Measurements from ENCODE around the gene ACSM2A. TPM values are rescaled to one million over a fixed set of nuclear protein-coding genes. Genes with fewer than 3 reads are reported as not detected.
"Not testable (repeated sequence)": the region's sequence is repeated elsewhere in the genome, so short reads cannot be mapped to it uniquely, and the experiment has no call there.

The ACSM2A gene, protein sequence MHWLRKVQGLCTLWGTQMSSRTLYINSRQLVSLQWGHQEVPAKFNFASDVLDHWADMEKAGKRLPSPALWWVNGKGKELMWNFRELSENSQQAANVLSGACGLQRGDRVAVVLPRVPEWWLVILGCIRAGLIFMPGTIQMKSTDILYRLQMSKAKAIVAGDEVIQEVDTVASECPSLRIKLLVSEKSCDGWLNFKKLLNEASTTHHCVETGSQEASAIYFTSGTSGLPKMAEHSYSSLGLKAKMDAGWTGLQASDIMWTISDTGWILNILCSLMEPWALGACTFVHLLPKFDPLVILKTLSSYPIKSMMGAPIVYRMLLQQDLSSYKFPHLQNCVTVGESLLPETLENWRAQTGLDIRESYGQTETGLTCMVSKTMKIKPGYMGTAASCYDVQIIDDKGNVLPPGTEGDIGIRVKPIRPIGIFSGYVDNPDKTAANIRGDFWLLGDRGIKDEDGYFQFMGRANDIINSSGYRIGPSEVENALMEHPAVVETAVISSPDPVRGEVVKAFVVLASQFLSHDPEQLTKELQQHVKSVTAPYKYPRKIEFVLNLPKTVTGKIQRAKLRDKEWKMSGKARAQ
- not detected for polyA plus RNA-seq (2013)

- CTCF ChIA-PET; H3K4me3 ChIP-seq (ENCODE audit: control insufficient read depth in 1 of 7, extremely low read depth in 1 of 7, insufficient read depth in 4 of 7, low read depth in 2 of 7, low read length in 6 of 7); H3K4me1 ChIP-seq (ENCODE audit: control extremely low read depth in 1 of 4, control insufficient read depth in 4 of 4, insufficient read depth in 4 of 4, low read length in 3 of 4); H3K9me3 ChIP-seq (ENCODE audit: control extremely low read depth in 1 of 5, control insufficient read depth in 4 of 5, insufficient read depth in 2 of 5, low read depth in 1 of 5, low read length in 4 of 5); H3K27ac ChIP-seq (ENCODE audit: insufficient read depth in 1 of 2, low read depth in 1 of 2, low read length in 2 of 2, poor library complexity in 1 of 2, severe bottlenecking in 2 of 2); H3K36me3 ChIP-seq (ENCODE audit: control insufficient read depth in 4 of 4, insufficient read depth in 4 of 4, low read length in 3 of 4); POLR2A ChIA-PET; H3K27me3 ChIP-seq (replicated peaks in 2 of 5; ENCODE audit: control insufficient read depth in 4 of 5, insufficient read depth in 5 of 5, low read length in 4 of 5); DNase-seq: not testable (repeated sequence)
- WGBS (ENCODE audit: insufficient coverage), result no CpG with 5 or more reads among the region's 1 CpG
Measured at GRCh38 chr16:20451364-20451763, at the start of gene ACSM2A. Gene ACSM2A (plus strand): TSS chr16:20451521. CDS start chr16:20460115, 8,594 bp downstream.

DNA sequence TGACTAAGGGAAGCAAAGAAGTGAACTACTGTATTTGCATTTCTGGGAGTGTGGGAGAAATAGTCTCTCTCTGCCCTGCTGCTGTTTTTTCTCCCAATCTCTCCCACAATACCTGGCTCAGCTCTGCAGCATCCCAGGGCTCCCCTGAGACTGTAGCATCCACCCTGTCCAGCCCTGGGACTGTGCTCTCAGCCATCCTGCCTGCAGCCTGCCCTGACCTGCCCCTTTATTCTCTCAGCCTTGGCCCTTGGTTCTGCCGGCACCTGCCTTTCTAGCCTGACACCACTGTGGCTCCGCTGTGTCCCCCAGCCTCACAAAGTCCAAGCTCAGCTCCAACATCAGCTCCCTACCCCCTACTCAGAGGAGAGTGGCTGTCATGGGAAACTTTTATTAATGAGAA, 48.7 kb upstream of the ACSM2A start:
- CTCF ChIA-PET, result no interaction called here
- no peaks in the 10 kb centered on the region for H3K36me3 ChIP-seq (ENCODE audit: control insufficient read depth in 4 of 4, insufficient read depth in 4 of 4, low read length in 3 of 4)
- WGBS (ENCODE audit: insufficient coverage), result 100% methylated on average over 1 of the region's 2 CpGs

GRCh38 chr16:20404637-20405036, 46.7 kb upstream of the ACSM2A start, which contains the start of gene PDILT:
Gene PDILT (minus strand): TSS chr16:20404737. CDS start chr16:20399300, 5,437 bp downstream.
- POLR2A ChIA-PET, result no interaction called here
- H3K9me3 ChIP-seq (ENCODE audit: control extremely low read depth in 1 of 5, control insufficient read depth in 4 of 5, insufficient read depth in 2 of 5, low read depth in 1 of 5, low read length in 4 of 5), result peaks cover 0 to 1% (median 0%) of the 10 kb centered on the region in 5 experiments
- H3K27ac ChIP-seq (ENCODE audit: insufficient read depth in 1 of 2, low read depth in 1 of 2, low read length in 2 of 2, poor library complexity in 1 of 2, severe bottlenecking in 2 of 2), result no peak within 1 kb of the TSS
- 100% methylated on average over 2 of the region's 2 CpGs for WGBS (ENCODE audit: insufficient coverage)
- DNase-seq, result no peak
- H3K4me1 ChIP-seq (ENCODE audit: control extremely low read depth in 1 of 4, control insufficient read depth in 4 of 4, insufficient read depth in 4 of 4, low read length in 3 of 4), result no peaks in the 10 kb centered on the region
- no peaks in the 10 kb centered on the region for H3K36me3 ChIP-seq (ENCODE audit: control insufficient read depth in 4 of 4, insufficient read depth in 4 of 4, low read length in 3 of 4)
- H3K27me3 ChIP-seq (replicated peaks in 2 of 5; ENCODE audit: control insufficient read depth in 4 of 5, insufficient read depth in 5 of 5, low read length in 4 of 5), result no peaks in the 10 kb centered on the region
- H3K4me3 ChIP-seq (ENCODE audit: control insufficient read depth in 1 of 7, extremely low read depth in 1 of 7, insufficient read depth in 4 of 7, low read depth in 2 of 7, low read length in 6 of 7), result no peak within 1 kb of the TSS
- CTCF ChIA-PET, result no interaction called here

More for the DNA sequence above, 48.7 kb upstream of the ACSM2A start:
- Histone ChIP-seq H3K4me1 (ENCODE audit: control extremely low read depth in 1 of 4, control insufficient read depth in 4 of 4, insufficient read depth in 4 of 4, low read length in 3 of 4) (no peaks in the 10 kb centered on the region), H3K27me3 (replicated peaks in 2 of 5; ENCODE audit: control insufficient read depth in 4 of 5, insufficient read depth in 5 of 5, low read length in 4 of 5) (no peaks in the 10 kb centered on the region), H3K9me3 (ENCODE audit: control extremely low read depth in 1 of 5, control insufficient read depth in 4 of 5, insufficient read depth in 2 of 5, low read depth in 1 of 5, low read length in 4 of 5) (peaks cover 0 to 1% (median 0%) of the 10 kb centered on the region in 5 experiments), H3K4me3 (ENCODE audit: control insufficient read depth in 1 of 7, extremely low read depth in 1 of 7, insufficient read depth in 4 of 7, low read depth in 2 of 7, low read length in 6 of 7) (no peak overlapping the region), H3K27ac (ENCODE audit: insufficient read depth in 1 of 2, low read depth in 1 of 2, low read length in 2 of 2, poor library complexity in 1 of 2, severe bottlenecking in 2 of 2) (no peak overlapping the region)
- no peak for DNase-seq
- POLR2A ChIA-PET, result no interaction called here

GRCh38 chr16:20409398-20410120, 41.8 kb upstream of the ACSM2A start, which contains the start of gene ACSM5:
Gene ACSM5 (plus strand): TSS chr16:20409534. CDS start chr16:20411485, 1,951 bp downstream.
- H3K4me1 ChIP-seq (ENCODE audit: control extremely low read depth in 1 of 4, control insufficient read depth in 4 of 4, insufficient read depth in 4 of 4, low read length in 3 of 4), result no peaks in the 10 kb centered on the region
- no peak within 1 kb of the TSS for H3K4me3 ChIP-seq (ENCODE audit: control insufficient read depth in 1 of 7, extremely low read depth in 1 of 7, insufficient read depth in 4 of 7, low read depth in 2 of 7, low read length in 6 of 7)
- H3K27me3 ChIP-seq (replicated peaks in 2 of 5; ENCODE audit: control insufficient read depth in 4 of 5, insufficient read depth in 5 of 5, low read length in 4 of 5), result no peaks in the 10 kb centered on the region
- 100% methylated on average over 2 of the region's 6 CpGs for WGBS (ENCODE audit: insufficient coverage)
- H3K27ac ChIP-seq (ENCODE audit: insufficient read depth in 1 of 2, low read depth in 1 of 2, low read length in 2 of 2, poor library complexity in 1 of 2, severe bottlenecking in 2 of 2), result no peak within 1 kb of the TSS
- H3K9me3 ChIP-seq (ENCODE audit: control extremely low read depth in 1 of 5, control insufficient read depth in 4 of 5, insufficient read depth in 2 of 5, low read depth in 1 of 5, low read length in 4 of 5), result peaks cover 0 to 3% (median 0%) of the 10 kb centered on the region in 5 experiments
- DNase-seq, result no peak
- CTCF ChIA-PET, result no interaction called here
- POLR2A ChIA-PET, result no interaction called here
- H3K36me3 ChIP-seq (ENCODE audit: control insufficient read depth in 4 of 4, insufficient read depth in 4 of 4, low read length in 3 of 4), result no peaks in the 10 kb centered on the region

GRCh38 chr16:20410121-20410723, 41.1 kb upstream of the ACSM2A start:
- Histone ChIP-seq H3K9me3 (ENCODE audit: control extremely low read depth in 1 of 5, control insufficient read depth in 4 of 5, insufficient read depth in 2 of 5, low read depth in 1 of 5, low read length in 4 of 5) (peaks cover 0 to 3% (median 0%) of the 10 kb centered on the region in 5 experiments), H3K27me3 (replicated peaks in 2 of 5; ENCODE audit: control insufficient read depth in 4 of 5, insufficient read depth in 5 of 5, low read length in 4 of 5) (no peaks in the 10 kb centered on the region), H3K4me3 (ENCODE audit: control insufficient read depth in 1 of 7, extremely low read depth in 1 of 7, insufficient read depth in 4 of 7, low read depth in 2 of 7, low read length in 6 of 7) (no peak overlapping the region), H3K27ac (ENCODE audit: insufficient read depth in 1 of 2, low read depth in 1 of 2, low read length in 2 of 2, poor library complexity in 1 of 2, severe bottlenecking in 2 of 2) (no peak overlapping the region), H3K36me3 (ENCODE audit: control insufficient read depth in 4 of 4, insufficient read depth in 4 of 4, low read length in 3 of 4) (no peaks in the 10 kb centered on the region), H3K4me1 (ENCODE audit: control extremely low read depth in 1 of 4, control insufficient read depth in 4 of 4, insufficient read depth in 4 of 4, low read length in 3 of 4) (no peaks in the 10 kb centered on the region)
- DNase-seq, result no peak
- 100% methylated on average over 2 of the region's 6 CpGs for WGBS (ENCODE audit: insufficient coverage)
- ChIA-PET CTCF (no interaction called here), POLR2A (no interaction called here)

- H3K4me3 ChIP-seq (ENCODE audit: control insufficient read depth in 1 of 7, extremely low read depth in 1 of 7, insufficient read depth in 4 of 7, low read depth in 2 of 7, low read length in 6 of 7), result no peak overlapping the region
- no peak for DNase-seq
- ChIA-PET CTCF (no interaction called here), POLR2A (no interaction called here)
- H3K9me3 ChIP-seq (ENCODE audit: control extremely low read depth in 1 of 5, control insufficient read depth in 4 of 5, insufficient read depth in 2 of 5, low read depth in 1 of 5, low read length in 4 of 5), result peaks cover 0 to 3% (median 0%) of the 10 kb centered on the region in 5 experiments
- H3K4me1 ChIP-seq (ENCODE audit: control extremely low read depth in 1 of 4, control insufficient read depth in 4 of 4, insufficient read depth in 4 of 4, low read length in 3 of 4), result no peaks in the 10 kb centered on the region
- H3K27me3 ChIP-seq (replicated peaks in 2 of 5; ENCODE audit: control insufficient read depth in 4 of 5, insufficient read depth in 5 of 5, low read length in 4 of 5), result no peaks in the 10 kb centered on the region
- H3K27ac ChIP-seq (ENCODE audit: insufficient read depth in 1 of 2, low read depth in 1 of 2, low read length in 2 of 2, poor library complexity in 1 of 2, severe bottlenecking in 2 of 2), result no peak overlapping the region
- WGBS (ENCODE audit: insufficient coverage), result 100% methylated on average over 1 of the region's 2 CpGs
- no peaks in the 10 kb centered on the region for H3K36me3 ChIP-seq (ENCODE audit: control insufficient read depth in 4 of 4, insufficient read depth in 4 of 4, low read length in 3 of 4)
Measured at GRCh38 chr16:20411055-20411454, 40.3 kb upstream of the ACSM2A start.
